T-helper 1 cell (primary cell): Measurements from ENCODE around the gene OSBPL10.

ENCODE experiments used
- DNase-seq, 5 donors: peaks; one replicate each; pipeline ENCODE4 v3.0.0-alpha.2; 2012 to 2020

The OSBPL10 gene

DNA sequence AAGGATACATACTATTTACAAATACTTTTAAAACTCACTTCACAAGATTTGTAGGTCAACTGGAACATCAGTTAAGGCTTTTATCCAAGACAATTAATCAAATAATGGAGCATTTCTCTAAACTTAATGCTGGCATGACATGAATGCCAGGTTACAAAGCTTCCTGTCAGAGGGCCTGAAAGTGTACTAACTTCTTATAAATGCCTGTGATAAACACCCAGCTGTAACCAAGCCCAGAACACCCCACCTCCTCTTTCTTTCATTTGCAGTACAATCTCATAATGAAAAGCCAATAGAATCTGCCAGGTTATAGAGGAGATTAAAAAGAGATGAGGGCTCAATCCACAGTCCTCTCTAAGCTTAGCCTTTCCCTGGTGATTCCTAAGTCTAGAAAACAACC lies 214.4 kb downstream of the OSBPL10 start:
- DNase-seq, result peak in 1 of 5 donors; percentile 71

DNA sequence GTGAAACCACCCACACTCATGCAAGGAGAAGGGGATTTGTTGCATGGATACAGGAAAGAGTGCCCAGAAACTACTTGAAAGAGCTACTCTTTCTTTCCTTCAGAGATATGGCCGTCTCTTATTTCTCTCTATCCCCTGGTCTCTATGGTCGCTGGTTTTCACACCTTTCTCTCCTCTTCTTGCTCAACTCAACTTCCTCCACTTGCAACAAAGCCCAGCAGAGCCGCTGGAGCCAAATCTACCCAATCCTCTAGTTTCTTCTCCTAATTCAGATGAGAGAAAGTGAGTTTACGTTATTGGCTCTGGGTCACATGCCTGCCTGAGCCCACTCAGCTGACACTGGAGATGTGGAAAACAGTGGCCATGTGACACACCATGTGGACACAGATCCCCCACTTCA lies 215.2 kb downstream of the OSBPL10 start:
- peak in 1 of 5 donors; percentile 76 for DNase-seq

DNA sequence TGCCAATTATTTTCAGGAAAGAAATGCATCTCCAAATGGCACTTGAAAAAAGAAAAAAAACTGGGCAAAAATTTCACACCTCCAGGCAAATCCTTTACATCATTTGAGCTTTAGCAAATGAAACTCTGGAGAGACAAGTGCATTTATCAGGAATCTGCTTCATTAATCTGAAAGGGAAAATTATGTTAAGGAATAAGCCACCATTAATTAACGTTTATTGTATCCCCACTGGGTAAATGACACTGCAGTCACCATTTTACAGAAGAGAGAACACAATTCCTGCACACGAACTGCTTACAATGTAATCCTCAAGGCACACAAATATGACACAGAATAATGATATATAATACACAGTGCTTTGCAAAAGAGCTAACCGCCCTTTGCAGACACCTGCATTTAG lies 217.3 kb downstream of the OSBPL10 start:
- no peak for DNase-seq

DNA sequence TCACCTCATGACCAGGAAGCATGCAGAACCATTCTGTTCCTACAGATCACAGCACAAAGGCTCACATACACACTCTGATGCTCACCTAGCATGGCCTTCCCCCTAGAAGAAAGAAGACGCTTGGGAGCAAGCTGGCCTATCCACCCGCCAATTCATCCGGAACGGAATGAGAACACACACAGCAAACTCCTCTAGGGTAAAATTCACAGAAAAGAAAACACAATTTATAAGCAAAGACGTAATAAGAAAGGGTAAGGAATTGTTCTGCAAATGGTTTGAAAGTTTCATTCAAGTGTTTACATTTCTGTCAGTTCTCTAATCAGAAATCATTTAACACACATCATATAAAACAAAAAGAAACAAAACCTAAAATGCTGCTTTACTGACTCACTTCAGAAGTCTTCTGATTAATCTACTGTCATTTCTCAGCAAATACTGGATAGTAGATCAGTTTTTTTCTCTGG lies 218.1 kb downstream of the OSBPL10 start:
- peak in 1 of 5 donors; percentile 51 for DNase-seq

DNA sequence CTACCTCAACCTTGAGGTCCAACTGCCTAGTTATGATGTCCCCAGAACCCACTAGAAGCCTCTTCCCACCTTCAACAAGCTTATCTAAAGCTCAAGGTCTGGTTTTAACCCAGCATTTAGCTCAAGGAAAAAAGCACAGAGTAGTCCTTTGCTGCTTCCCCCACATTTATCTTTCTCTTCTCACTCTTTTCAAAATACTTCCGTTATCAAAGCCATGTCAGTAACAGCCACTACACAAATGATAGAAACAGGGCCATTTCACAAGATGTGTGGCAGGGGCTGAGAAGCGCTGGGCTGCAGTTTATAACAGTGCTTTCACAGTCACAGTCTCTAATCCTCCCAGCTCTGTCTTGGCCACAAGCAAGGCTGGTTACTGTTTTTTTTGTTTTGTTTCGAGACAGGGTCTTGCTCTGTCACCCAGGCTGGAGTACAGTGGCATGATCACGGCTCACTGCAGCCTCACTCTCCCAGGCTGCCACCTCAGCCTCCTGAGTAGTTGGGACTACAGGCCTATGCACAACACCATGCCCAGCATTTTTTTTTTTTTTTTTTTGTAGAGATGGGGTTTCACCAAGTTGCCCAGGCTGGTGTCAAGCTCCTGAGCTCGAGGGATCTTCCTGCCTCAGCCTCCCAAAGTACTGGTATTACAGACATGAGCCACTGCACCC lies 218.8 kb downstream of the OSBPL10 start:
- DNase-seq, result peak in 1 of 5 donors; percentile 81

DNA sequence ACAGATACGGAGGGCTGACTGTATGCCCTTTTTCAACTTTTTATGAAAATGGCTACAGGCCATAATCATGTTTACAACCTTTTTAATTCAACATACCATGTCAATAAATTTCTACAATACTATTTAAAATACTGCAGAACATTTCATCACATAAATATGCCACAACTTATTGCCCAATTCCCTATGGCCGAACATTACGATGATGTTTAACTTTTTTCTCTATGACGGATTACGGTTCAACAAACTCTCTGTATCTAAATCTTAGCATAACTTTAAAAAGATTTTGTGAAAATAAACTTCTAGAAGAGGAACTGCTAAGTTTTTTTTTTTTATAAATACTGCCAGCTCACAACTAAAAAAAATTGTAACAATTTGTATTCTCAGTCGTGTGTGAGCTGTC lies 220.4 kb downstream of the OSBPL10 start:
- DNase-seq, result no peak

DNA sequence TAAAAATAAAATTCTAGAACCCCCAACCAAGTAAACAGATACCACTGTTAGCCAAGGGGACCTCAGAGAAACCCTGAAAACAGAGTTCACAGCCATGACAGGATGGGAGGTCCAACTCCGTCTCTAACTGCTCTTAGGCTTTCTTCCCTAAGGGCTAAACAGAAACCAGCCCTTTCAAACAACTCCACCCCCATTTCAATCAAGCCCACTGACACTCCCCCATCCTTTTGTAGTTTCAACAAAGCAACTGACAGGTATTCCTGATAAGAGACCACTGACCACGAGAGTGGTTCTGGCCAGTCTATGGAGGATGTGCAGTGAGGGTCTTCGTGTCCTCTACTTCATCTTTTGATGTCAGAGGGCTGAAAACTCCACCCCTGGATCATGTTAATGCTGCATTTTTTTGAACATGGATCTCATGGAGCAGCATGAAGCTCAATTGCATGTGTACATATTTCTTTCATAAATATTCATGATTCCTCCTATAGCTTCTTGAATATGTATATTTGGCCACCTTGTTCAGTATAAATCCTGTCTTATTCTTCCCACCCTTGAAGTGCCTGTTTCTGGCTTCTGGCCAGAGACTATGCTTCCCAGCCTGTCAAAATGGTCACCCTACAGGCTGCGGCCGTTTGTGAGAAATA lies 222.6 kb downstream of the OSBPL10 start:
- DNase-seq, result peak in 1 of 5 donors; percentile 60

DNA sequence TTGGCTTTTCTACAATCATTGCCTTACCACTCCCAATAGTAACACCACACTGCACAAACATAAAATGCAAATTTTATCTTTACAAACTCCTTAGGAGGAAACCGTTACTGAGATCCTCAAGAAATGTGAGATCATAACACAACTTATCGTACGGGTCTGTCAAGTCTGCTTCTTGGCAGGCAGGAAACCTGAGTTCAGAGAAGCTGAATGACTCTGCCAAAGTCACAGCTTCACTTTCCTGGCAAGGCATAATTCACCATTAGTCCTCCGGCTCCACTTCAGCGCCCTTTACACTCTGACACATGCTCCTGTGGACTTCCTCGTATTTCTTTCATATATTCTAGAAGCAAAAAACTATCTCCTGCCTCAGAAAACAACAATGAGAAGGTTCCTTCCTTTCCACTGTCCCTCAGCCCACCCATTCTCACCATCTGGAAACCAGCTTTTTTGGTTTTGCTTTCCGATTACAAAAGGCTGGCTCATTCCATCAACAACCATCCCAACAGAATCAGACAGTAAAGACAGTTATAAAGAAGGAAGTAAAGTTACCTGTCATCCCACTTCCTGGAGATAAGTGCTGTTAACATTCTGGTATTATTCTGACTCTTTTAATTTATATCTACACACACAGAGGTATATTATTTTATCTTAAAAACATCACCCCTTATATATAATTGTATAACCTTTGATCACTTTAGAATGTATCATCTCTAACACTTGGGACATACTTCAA lies 225.0 kb downstream of the OSBPL10 start:
- peak in 1 of 5 donors; percentile 95 for DNase-seq

DNA sequence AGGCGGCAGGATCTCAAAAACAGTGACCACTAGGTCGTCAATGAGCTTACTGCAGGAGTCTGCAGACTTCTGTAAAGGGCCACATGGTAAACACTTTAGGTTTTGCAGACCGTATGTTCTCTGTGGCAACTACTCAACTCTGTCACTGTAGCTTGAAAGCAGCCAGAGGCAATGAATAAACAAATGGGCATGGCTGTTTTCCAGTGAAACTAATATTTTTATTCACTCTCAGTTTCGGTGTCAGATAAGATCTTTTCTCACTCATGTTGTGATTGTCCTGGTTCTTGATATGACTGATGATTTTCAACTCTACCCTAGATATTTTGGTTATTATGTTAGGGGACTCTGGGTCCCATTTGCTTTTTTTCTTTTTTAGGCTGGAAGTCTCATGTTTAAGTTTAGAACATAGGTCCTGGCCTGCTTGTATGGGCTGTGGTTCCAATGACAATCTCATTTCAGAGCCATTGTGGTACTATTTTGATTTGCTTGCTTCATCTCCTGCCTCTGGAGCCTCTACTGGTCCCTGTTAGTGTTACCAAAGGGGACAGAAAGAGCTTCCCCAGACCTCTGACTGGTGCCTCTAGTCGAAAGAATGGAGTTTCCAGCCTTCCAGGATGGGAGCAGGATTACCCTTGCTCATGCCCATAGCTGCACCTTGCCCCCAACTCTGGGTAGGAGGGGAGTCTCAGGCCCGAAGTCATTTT lies 226.3 kb downstream of the OSBPL10 start:
- peak in 1 of 5 donors; percentile 92 for DNase-seq

DNA sequence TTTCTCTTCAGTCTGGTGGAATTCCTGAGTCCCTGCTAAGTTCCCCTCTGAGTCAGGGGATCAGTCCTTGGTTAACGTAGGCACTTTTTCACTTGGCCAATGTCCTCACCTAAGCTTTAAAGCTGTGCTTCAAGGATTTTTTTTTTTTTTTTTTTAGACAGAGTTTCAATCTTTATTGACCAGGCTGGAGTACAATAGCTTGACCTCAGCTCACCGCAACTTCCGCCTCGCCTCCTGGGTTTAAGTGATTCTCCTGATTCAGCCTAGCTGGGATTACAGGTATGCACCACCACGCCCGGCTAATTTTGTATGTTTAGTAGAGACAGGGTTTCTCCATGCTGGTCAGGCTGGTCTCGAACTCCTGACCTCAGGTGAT lies 228.0 kb downstream of the OSBPL10 start:
- DNase-seq, result no peak

DNA sequence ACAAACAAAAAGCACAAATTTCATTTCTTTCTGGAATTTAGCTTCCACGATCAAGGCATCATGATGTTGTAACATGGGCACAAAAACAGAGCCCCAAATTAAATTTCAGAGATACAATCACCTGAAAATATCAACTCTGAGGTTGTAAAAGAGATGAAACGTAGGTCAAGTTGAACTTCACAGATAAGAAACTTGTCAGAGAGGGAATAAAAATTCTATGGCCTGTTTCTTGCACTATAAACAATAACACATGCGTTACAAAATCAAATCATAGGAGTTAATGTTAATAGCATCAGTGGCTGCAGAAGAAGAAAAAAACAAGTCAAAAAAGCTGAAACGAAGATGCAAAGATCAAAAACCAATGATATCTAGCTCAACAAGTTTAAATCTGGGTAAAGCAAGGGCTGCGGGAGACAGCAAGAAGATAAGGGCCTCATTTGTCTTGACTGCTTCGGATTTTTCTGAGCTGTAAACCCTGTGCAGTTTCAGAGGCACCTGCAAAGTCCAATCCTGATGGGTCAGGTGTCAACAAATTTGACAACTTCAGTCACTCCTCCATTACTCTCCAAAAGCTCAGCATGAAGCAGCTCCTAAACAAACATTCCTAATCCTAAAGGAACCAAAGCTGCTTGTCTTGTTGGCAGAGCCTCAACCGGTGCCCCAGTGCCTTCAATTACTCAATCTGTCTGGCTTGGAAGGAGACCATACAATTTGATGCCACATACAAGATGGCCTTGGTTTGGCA lies 228.6 kb downstream of the OSBPL10 start:
- no peak for DNase-seq

DNA sequence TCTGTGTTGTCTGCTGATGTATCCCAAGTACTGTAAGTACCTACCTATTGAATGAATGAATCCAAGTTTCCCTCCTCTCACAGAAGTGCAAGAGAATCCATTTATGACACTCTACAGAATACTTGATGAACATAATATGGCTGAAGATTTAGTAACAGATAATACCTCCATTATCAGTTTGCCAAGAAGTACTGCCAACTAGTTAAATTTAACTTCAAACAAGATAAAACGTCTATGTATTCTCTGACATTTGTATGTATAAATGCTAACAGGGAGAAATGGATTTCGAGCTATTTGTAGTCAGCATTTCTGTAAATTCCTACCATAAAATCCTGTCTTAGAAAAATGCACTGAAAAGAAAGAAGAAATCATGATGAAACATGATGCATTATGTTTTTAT lies 230.7 kb downstream of the OSBPL10 start:
- DNase-seq, result no peak

DNA sequence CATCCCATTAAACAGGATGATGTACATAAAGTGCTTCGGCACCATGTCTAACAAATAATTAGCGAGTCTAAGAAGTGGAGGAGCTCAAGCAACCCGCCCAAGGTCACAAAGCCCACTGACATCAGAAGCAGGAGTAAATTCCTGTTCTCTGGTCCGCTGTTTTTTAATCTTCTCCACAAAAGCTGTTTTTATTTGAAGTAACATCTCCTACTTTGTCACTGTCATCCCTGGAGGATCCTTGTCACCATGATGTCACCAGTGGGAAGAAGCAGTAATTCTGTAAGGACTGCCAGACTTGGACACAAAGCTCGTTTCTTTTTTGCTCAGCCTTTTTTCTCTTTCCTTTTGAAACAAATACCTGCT lies 232.1 kb downstream of the OSBPL10 start:
- DNase-seq, result no peak

DNA sequence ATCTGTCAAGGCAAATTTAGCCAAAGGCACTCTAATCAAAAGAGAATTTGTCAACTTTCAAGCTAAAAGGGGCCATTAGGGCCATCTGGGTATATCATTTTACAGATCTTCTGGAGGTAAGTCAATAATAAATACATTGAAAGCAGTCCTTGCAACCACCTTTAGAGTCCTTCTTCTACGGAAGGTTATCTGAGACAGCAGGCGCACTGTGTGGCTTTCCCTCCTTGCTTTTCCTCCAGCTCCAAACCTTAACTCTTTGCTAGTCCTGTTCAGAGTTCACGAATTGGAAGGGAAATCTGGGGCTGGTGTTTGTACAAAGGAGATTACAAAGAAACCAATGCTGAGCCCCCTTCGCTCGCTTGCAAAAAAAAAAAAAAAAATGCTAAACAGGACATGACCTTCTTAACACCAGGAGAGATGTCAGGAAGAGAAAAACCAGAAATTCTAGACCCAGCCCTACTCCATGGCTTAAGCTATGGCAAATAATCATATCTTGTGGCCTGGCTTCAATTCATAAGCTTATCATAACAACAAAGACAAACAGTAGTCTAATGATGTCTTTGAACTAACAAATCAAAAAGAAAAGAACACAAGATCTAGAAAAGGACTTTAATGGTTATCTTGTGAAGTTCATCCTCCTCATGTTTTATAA lies 232.7 kb downstream of the OSBPL10 start:
- no peak for DNase-seq

DNA sequence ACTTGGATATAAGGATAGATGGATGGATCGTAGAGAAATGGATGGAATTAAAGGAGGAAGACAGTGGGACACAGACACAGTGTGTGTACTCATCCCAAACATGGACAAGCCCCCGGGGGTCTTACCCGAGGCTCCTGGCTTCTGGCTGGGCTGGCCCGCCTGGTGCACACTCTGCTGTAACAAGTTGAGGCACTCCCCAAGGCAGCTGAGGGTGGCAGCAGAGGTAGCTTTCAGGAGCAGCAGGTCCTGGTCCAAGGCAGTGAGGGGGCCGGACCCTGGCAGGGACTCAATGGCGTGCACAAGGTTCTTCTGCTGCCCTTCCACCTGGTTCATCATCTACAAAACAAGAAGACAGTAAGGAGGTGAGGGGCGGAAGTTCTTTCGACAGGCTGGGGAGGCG lies 233.3 kb downstream of the OSBPL10 start:
- no peak for DNase-seq

DNA sequence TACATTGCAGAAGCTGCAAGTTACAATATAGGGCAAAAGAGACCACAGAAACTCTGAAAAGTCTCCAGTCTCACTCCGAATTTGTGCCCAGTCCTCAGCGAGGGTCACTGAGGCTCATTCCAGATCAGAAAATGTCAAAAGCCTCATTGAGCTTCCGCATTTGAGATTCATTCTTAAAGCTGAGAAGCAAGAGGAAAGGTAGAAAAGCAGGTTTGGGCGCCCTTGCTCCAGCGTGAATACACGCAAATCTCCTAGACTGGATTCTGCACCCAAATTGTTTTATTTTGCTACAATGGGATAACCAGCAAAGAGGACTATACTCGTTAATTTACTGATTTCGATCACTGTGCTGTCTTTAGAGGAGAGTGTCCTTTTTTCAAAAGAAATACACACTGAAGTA lies 236.1 kb downstream of the OSBPL10 start:
- no peak for DNase-seq

DNA sequence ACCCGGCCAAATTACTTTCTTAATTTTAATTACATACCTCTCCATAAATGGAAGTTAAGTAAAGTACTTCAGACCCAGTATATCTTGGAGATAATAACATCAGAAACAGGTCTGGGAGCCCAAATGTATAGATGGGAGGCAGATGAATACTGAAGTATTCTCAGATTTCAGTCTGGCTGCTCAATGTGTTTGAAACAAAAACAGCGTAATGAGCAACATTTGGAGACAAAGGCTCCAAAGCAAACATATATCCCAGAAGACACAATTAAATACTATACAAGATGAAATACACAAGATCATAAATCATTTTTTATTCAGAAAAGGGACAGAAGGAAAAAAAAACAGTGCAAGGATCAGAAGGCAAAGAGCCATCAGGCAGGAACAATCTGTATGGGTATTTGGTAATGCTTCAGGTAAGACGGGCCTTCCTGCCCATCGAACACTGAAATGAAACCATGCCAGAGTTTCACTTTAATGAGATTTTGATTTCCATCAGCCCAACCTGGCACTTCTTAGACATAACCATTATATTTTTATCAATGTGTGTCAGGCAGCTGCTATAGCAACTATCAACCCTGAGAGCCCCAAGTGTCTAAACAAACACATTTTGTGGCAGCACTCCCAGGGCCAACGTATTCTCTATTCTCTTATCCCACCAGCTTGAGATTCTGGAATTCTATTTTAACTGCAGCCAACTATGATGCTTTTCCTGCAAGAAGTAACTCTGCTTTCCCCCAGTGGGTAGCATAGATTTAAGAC lies 237.6 kb downstream of the OSBPL10 start:
- DNase-seq, result no peak

DNA sequence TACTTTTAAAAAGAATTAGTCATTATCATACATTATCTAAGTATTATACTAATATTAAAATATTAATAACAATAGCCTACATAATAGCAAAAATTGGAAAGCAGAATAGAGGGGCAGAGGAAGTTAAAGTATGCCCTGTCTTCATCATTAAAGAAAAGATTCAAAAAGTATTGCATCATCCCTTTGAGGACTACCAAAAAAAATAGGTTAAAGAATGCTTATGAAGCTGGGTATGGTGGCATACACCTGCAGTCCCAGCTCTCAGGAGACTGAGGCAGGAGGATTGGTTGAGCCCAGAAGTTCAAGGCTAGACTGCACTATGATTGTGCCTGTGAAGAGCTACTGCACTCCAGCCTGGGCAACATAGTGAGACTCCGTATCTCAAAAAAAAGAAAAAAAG lies 240.7 kb downstream of the OSBPL10 start:
- DNase-seq, result no peak

DNA sequence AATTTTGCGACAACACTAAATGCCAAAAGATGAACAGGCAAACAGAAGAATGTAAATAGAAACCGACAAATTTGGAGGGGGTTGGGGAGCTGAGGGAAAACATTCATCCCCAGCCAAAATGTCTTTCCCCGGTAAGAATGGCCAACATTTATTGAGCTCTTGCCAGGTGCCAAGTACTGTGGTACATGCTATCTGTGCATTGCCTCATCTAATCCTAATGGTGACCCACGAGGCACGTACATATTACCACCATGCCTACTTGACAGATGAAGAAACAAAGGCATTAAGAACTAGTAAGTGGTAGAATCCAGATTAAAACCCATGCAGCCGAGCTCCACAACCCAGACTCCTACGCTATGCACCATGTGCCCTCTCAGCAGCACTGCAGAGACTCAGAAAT lies 242.7 kb downstream of the OSBPL10 start:
- DNase-seq, result no peak

DNA sequence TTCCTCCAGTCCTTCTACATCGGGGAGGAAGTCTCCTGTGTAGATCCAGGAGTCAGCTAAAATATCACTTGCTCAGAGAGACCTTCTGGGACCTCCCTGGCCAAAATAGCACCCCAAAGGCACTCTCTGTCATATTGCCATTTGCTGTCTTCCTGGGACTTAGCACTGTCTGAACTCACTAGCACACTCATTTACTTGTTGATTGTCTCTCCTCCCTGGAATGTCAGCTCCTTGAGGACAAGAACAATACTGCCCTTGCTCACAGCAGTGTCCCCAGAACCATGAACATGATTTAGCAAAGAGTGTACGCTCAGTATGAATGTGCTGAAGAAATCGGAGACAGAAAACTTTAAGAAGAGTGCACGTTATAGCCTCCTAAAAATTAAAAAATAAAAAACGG lies 245.4 kb downstream of the OSBPL10 start:
- no peak for DNase-seq

DNA sequence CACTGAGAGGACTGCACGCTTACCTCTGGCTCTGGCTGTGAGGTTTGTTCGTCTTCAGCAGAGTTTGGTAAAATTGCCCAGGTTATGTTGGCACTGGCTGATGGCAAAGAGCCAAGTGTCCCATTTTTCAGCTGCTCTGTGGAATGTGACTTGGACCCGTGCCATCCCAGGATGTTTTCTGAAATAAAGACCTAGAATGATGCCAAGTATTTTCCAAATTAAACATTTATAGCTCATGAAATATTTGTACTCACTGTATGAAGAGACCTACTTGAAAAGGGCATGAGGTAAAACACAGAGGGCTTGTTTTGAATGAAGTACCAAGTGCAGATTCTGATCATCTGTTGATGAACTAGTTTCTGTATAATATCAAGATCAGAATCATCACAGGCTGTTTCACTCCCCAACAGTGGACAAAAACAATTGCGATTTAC lies 247.8 kb downstream of the OSBPL10 start:
- DNase-seq, result no peak
